Measurements from ENCODE around the gene ZP1. TPM values are rescaled to one million over a fixed set of nuclear protein-coding genes. Genes with fewer than 3 reads are reported as not detected.

The ZP1 gene
- total RNA-seq, 1 experiment from 2014 or later = not detected

DNA sequence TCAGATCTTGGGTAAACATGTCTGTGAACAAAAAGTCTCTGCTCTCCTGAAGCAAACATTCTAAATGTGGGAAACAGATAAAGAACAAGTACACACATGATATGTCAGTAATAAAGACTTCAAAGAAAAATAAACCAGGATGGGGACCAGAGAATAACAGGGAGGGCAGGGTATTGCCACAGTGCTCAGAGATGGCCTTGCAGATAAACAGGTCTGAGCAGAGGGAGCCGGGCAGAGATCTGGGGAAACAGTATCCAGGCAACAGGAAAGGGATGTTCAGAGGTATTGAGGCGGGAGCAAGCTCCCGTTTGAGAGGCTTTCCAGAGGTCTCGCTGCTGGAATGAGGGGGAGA, 22.5 kb upstream of the ZP1 start:
- Mint-ChIP-seq H3K4me3 (peak overlapping the region; percentile 89), H3K36me3 (peaks cover 6% of the 10 kb centered on the region), H3K27ac (peak overlapping the region; percentile 57), H3K4me1 (peaks cover 33% of the 10 kb centered on the region), H3K27me3 (ENCODE audit: low read depth) (no peaks in the 10 kb centered on the region), H3K9me3 (no peaks in the 10 kb centered on the region)
- DNase-seq (ENCODE audit: low spot score) = no peak
- TF ChIP-seq ZNF423 (CRISPR knock-in tag; IDR thresholded peaks at IDR 0.05) = no peak
- TF ChIP-seq, protein P1, sequence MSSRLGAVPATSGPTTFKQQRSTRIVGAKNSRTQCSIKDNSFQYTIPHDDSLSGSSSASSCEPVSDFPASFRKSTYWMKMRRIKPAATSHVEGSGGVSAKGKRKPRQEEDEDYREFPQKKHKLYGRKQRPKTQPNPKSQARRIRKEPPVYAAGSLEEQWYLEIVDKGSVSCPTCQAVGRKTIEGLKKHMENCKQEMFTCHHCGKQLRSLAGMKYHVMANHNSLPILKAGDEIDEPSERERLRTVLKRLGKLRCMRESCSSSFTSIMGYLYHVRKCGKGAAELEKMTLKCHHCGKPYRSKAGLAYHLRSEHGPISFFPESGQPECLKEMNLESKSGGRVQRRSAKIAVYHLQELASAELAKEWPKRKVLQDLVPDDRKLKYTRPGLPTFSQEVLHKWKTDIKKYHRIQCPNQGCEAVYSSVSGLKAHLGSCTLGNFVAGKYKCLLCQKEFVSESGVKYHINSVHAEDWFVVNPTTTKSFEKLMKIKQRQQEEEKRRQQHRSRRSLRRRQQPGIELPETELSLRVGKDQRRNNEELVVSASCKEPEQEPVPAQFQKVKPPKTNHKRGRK (CRISPR knock-in tag; IDR thresholded peaks at IDR 0.05; ENCODE audit: borderline replicate concordance) = no peak
- TF ChIP-seq, protein P2, sequence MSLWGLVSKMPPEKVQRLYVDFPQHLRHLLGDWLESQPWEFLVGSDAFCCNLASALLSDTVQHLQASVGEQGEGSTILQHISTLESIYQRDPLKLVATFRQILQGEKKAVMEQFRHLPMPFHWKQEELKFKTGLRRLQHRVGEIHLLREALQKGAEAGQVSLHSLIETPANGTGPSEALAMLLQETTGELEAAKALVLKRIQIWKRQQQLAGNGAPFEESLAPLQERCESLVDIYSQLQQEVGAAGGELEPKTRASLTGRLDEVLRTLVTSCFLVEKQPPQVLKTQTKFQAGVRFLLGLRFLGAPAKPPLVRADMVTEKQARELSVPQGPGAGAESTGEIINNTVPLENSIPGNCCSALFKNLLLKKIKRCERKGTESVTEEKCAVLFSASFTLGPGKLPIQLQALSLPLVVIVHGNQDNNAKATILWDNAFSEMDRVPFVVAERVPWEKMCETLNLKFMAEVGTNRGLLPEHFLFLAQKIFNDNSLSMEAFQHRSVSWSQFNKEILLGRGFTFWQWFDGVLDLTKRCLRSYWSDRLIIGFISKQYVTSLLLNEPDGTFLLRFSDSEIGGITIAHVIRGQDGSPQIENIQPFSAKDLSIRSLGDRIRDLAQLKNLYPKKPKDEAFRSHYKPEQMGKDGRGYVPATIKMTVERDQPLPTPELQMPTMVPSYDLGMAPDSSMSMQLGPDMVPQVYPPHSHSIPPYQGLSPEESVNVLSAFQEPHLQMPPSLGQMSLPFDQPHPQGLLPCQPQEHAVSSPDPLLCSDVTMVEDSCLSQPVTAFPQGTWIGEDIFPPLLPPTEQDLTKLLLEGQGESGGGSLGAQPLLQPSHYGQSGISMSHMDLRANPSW (CRISPR knock-in tag; conservative IDR thresholded peaks at IDR 0.05; ENCODE audit: low read depth) = no peak
- TF ChIP-seq, protein P3, sequence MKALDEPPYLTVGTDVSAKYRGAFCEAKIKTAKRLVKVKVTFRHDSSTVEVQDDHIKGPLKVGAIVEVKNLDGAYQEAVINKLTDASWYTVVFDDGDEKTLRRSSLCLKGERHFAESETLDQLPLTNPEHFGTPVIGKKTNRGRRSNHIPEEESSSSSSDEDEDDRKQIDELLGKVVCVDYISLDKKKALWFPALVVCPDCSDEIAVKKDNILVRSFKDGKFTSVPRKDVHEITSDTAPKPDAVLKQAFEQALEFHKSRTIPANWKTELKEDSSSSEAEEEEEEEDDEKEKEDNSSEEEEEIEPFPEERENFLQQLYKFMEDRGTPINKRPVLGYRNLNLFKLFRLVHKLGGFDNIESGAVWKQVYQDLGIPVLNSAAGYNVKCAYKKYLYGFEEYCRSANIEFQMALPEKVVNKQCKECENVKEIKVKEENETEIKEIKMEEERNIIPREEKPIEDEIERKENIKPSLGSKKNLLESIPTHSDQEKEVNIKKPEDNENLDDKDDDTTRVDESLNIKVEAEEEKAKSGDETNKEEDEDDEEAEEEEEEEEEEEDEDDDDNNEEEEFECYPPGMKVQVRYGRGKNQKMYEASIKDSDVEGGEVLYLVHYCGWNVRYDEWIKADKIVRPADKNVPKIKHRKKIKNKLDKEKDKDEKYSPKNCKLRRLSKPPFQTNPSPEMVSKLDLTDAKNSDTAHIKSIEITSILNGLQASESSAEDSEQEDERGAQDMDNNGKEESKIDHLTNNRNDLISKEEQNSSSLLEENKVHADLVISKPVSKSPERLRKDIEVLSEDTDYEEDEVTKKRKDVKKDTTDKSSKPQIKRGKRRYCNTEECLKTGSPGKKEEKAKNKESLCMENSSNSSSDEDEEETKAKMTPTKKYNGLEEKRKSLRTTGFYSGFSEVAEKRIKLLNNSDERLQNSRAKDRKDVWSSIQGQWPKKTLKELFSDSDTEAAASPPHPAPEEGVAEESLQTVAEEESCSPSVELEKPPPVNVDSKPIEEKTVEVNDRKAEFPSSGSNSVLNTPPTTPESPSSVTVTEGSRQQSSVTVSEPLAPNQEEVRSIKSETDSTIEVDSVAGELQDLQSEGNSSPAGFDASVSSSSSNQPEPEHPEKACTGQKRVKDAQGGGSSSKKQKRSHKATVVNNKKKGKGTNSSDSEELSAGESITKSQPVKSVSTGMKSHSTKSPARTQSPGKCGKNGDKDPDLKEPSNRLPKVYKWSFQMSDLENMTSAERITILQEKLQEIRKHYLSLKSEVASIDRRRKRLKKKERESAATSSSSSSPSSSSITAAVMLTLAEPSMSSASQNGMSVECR (CRISPR knock-in tag; IDR thresholded peaks at IDR 0.05; ENCODE audit: borderline replicate concordance) = no peak
- ChIA-PET CTCF (interaction anchor here (0.8 to 3.5 kb wide), 2 partner anchors 13 to 43 kb away, joined by 3 to 17 read pairs; no protein-coding TSS in a partner anchor), POLR2A (no interaction called here)
- no peak for ATAC-seq

DNA sequence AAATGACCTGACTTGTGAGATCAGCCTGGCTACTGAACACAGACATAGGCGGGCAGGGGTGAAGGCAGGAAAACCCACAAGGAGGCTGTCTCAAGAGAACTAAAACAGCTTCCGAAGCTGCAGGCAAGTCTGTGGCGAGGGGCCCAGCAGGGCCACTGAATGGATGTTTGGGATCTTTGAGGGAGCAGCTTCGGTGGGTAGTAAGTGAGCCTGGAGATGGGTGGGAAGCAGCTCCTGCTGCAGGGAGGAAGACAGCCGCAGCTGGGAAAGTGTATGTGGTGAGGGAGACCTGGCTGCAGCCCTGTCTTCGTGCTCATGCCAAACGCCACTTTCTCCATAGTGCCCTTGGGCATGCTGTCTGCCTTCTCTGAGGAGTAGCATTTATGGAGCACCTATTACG, 22.0 kb upstream of the ZP1 start:
- Mint-ChIP-seq H3K4me3 (no peak overlapping the region), H3K9me3 (no peaks in the 10 kb centered on the region), H3K4me1 (peaks cover 33% of the 10 kb centered on the region), H3K36me3 (peaks cover 9% of the 10 kb centered on the region), H3K27ac (0 out of 2 replicates have a peak overlapping the region, but pooled peaks have one; percentile 31), H3K27me3 (ENCODE audit: low read depth) (no peaks in the 10 kb centered on the region)
- TF ChIP-seq, protein P4, sequence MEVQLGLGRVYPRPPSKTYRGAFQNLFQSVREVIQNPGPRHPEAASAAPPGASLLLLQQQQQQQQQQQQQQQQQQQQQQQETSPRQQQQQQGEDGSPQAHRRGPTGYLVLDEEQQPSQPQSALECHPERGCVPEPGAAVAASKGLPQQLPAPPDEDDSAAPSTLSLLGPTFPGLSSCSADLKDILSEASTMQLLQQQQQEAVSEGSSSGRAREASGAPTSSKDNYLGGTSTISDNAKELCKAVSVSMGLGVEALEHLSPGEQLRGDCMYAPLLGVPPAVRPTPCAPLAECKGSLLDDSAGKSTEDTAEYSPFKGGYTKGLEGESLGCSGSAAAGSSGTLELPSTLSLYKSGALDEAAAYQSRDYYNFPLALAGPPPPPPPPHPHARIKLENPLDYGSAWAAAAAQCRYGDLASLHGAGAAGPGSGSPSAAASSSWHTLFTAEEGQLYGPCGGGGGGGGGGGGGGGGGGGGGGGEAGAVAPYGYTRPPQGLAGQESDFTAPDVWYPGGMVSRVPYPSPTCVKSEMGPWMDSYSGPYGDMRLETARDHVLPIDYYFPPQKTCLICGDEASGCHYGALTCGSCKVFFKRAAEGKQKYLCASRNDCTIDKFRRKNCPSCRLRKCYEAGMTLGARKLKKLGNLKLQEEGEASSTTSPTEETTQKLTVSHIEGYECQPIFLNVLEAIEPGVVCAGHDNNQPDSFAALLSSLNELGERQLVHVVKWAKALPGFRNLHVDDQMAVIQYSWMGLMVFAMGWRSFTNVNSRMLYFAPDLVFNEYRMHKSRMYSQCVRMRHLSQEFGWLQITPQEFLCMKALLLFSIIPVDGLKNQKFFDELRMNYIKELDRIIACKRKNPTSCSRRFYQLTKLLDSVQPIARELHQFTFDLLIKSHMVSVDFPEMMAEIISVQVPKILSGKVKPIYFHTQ (CRISPR knock-in tag; IDR thresholded peaks at IDR 0.05) = no peak
- no peak for ATAC-seq
- POLR2A ChIA-PET = no interaction called here
- no peak for DNase-seq (ENCODE audit: low spot score)
- CTCF ChIA-PET = interaction anchor here (0.8 to 3.5 kb wide), 2 partner anchors 14 to 42 kb away, joined by 3 to 17 read pairs; no protein-coding TSS in a partner anchor

DNA sequence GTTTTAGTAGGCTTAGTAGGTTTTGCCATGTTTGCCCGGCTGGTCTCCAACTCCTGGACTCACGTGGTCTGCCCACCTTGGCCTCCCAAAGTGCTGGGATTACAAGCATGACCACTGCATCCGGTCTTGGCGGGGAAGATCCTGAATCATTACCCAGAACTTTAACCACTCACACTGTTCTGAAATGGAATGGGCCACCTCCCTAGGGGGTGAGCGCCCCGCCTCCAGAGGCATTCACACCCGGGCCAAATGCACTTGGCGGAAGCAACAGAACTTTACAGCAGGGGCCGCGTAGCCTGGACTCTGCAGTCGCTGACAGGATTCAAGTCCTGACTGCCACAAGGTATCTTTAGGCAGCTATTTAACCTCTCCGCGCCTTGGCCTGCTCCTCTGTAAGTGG, 20.1 kb upstream of the ZP1 start:
- Mint-ChIP-seq H3K36me3 (peaks cover 20% of the 10 kb centered on the region), H3K4me3 (no peak overlapping the region)
- CTCF ChIA-PET = interaction anchor here (0.9 to 1.4 kb wide), 3 partner anchors 9 to 41 kb away, joined by 3 read pairs; no protein-coding TSS in a partner anchor
- no peak for TF ChIP-seq ZNF138 (CRISPR knock-in tag; conservative IDR thresholded peaks at IDR 0.05)
- TF ChIP-seq GTF2I (CRISPR knock-in tag; conservative IDR thresholded peaks at IDR 0.05) = no peak
- no peak for TF ChIP-seq ZNF232 (CRISPR knock-in tag; IDR thresholded peaks at IDR 0.05)
- no peak for TF ChIP-seq NFYB (CRISPR knock-in tag; conservative IDR thresholded peaks at IDR 0.05; ENCODE audit: low read depth)
- TF ChIP-seq FOXK1 (CRISPR knock-in tag; IDR thresholded peaks at IDR 0.05) = no peak
- TF ChIP-seq, protein P5, sequence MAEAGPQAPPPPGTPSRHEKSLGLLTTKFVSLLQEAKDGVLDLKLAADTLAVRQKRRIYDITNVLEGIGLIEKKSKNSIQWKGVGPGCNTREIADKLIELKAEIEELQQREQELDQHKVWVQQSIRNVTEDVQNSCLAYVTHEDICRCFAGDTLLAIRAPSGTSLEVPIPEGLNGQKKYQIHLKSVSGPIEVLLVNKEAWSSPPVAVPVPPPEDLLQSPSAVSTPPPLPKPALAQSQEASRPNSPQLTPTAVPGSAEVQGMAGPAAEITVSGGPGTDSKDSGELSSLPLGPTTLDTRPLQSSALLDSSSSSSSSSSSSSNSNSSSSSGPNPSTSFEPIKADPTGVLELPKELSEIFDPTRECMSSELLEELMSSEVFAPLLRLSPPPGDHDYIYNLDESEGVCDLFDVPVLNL (CRISPR knock-in tag; IDR thresholded peaks at IDR 0.05; ENCODE audit: borderline replicate concordance, low read depth) = no peak
- TF ChIP-seq SOX15 (CRISPR knock-in tag; IDR thresholded peaks at IDR 0.05) = no peak
- TF ChIP-seq, protein P6, sequence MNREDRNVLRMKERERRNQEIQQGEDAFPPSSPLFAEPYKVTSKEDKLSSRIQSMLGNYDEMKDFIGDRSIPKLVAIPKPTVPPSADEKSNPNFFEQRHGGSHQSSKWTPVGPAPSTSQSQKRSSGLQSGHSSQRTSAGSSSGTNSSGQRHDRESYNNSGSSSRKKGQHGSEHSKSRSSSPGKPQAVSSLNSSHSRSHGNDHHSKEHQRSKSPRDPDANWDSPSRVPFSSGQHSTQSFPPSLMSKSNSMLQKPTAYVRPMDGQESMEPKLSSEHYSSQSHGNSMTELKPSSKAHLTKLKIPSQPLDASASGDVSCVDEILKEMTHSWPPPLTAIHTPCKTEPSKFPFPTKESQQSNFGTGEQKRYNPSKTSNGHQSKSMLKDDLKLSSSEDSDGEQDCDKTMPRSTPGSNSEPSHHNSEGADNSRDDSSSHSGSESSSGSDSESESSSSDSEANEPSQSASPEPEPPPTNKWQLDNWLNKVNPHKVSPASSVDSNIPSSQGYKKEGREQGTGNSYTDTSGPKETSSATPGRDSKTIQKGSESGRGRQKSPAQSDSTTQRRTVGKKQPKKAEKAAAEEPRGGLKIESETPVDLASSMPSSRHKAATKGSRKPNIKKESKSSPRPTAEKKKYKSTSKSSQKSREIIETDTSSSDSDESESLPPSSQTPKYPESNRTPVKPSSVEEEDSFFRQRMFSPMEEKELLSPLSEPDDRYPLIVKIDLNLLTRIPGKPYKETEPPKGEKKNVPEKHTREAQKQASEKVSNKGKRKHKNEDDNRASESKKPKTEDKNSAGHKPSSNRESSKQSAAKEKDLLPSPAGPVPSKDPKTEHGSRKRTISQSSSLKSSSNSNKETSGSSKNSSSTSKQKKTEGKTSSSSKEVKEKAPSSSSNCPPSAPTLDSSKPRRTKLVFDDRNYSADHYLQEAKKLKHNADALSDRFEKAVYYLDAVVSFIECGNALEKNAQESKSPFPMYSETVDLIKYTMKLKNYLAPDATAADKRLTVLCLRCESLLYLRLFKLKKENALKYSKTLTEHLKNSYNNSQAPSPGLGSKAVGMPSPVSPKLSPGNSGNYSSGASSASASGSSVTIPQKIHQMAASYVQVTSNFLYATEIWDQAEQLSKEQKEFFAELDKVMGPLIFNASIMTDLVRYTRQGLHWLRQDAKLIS (CRISPR knock-in tag; IDR thresholded peaks at IDR 0.05; ENCODE audit: borderline replicate concordance) = no peak

More for the DNA sequence above, 20.1 kb upstream of the ZP1 start:
- ATAC-seq (no peak), DNase-seq (ENCODE audit: low spot score) (no peak)
- POLR2A ChIA-PET = no interaction called here
- H3K4me1 Mint-ChIP-seq = peaks cover 33% of the 10 kb centered on the region
- no peaks in the 10 kb centered on the region for H3K9me3 Mint-ChIP-seq
- no peak overlapping the region for H3K27ac Mint-ChIP-seq
- no peaks in the 10 kb centered on the region; the same call in 1 of the 2 replicates for H3K27me3 Mint-ChIP-seq (ENCODE audit: low read depth)
